IMR-90 (cell line): ENCODE results near the gene TMEM117. TPM values are rescaled to one million over a fixed set of nuclear protein-coding genes. Genes with fewer than 3 reads are reported as not detected.

Experiments used
- ATAC-seq: fragments of 200-7000 bp; cut with Tn5 transposase; 2 replicates; pipeline ENCODE4 v1.9.1; 2020; ENCODE audit warnings: low read depth, mild to moderate bottlenecking, moderate library complexity
- BruUV-seq: library from RNA; stranded (reverse); fragments of 400-500 nt; replicated peaks from 2 replicates; lab custom pipeline; 2021; lab: Mats Ljungman, UMichigan
- CTCF ChIA-PET: fragments of 300-600 bp; formaldehyde crosslinking; extraction: SDS; loops from one replicate; lab custom pipeline; 2021; ENCODE audit warnings: antibody characterized with exemption; lab: Yijun Ruan, JAX
- POLR2A ChIA-PET: fragments of 300-600 bp; sonication (Branson Sonifier 250); formaldehyde crosslinking; loops from one replicate; lab custom pipeline; 2022; ENCODE audit warnings: antibody characterized with exemption; ENCODE audit not compliant: unreplicated experiment; lab: Charles Lee
- DNase-seq: peaks from one replicate; pipeline ENCODE4 v3.0.0; 2013
- H2AFZ ChIP-seq: replicated peaks from 2 replicates; pipeline ENCODE3; 2013; ENCODE audit warnings: low read length, mild to moderate bottlenecking; ENCODE audit not compliant: poor library complexity
- H2AK5ac ChIP-seq: 2 replicates; pipeline ENCODE4 v1.6.1; 2013; ENCODE audit warnings: low read depth, low read length, inconsistent platforms
- H2AK9ac ChIP-seq: replicated peaks from 2 replicates; pipeline ENCODE3; 2013; ENCODE audit warnings: mild to moderate bottlenecking, low read depth, low read length, moderate library complexity; ENCODE audit not compliant: poor library complexity
- H2BK120ac ChIP-seq: 2 replicates; pipeline ENCODE4 v1.6.1; 2013; ENCODE audit warnings: low read depth, low read length, inconsistent platforms
- H2BK15ac ChIP-seq: 3 replicates; pipeline ENCODE4 v1.6.1; 2013; ENCODE audit warnings: low read depth, low read length, inconsistent platforms
- H2BK20ac ChIP-seq: 2 replicates; pipeline ENCODE4 v1.6.1; 2013; ENCODE audit warnings: low read depth, mild to moderate bottlenecking, inconsistent platforms, low read length, moderate library complexity
- H2BK5ac ChIP-seq: 2 replicates; pipeline ENCODE4 v1.6.1; 2013; ENCODE audit warnings: mild to moderate bottlenecking, low read depth, low read length, inconsistent platforms; ENCODE audit not compliant: poor library complexity, severe bottlenecking
- H3K14ac ChIP-seq: replicated peaks from 2 replicates; pipeline ENCODE4 v1.6.1; 2013; ENCODE audit warnings: low read depth, low read length, inconsistent platforms
- H3K18ac ChIP-seq: 2 replicates; pipeline ENCODE4 v1.6.1; 2013; ENCODE audit warnings: low read depth, low read length, control low read depth
- H3K23ac ChIP-seq: 2 replicates; pipeline ENCODE4 v1.6.1; 2013; ENCODE audit warnings: low read depth, low read length, inconsistent platforms
- H3K27ac ChIP-seq: 2 replicates; pipeline ENCODE4 v1.5.1; 2013; ENCODE audit warnings: mild to moderate bottlenecking, control low read depth, low read length; ENCODE audit not compliant: insufficient read depth
- H3K27me3 ChIP-seq: 2 replicates; pipeline ENCODE4 v1.6.1; 2013; ENCODE audit warnings: low read length; ENCODE audit not compliant: control insufficient read depth, insufficient read depth
- H3K36me3 ChIP-seq: 2 replicates; pipeline ENCODE4 v1.6.1; 2013; ENCODE audit warnings: low read length, mixed read lengths; ENCODE audit not compliant: control insufficient read depth, insufficient read depth
- H3K4ac ChIP-seq: 2 replicates; pipeline ENCODE4 v1.6.1; 2013; ENCODE audit warnings: low read depth, low read length, inconsistent platforms
- H3K4me1 ChIP-seq: 2 replicates; pipeline ENCODE4 v1.6.1; 2013; ENCODE audit warnings: low read length, mixed read lengths; ENCODE audit not compliant: control insufficient read depth, insufficient read depth
- H3K4me2 ChIP-seq: 2 replicates; pipeline ENCODE4 v1.6.1; 2013; ENCODE audit warnings: low read depth, mild to moderate bottlenecking, control low read depth, low read length, moderate library complexity
- H3K4me3 ChIP-seq: 2 replicates; pipeline ENCODE4 v1.5.1; 2013; ENCODE audit warnings: low read depth, mild to moderate bottlenecking, control low read depth, low read length, moderate library complexity; ENCODE audit not compliant: insufficient read depth
- H3K56ac ChIP-seq: 2 replicates; pipeline ENCODE4 v1.6.1; 2013; ENCODE audit warnings: low read length, inconsistent platforms; ENCODE audit not compliant: insufficient read depth; ENCODE audit errors: extremely low read depth
- H3K79me1 ChIP-seq, 2 experiments: 2 replicates each; pipeline ENCODE4 v1.6.1; 2013; ENCODE audit warnings: low read length in 2 of 2, inconsistent platforms in 1 of 2, low read depth in 1 of 2
- H3K9ac ChIP-seq: 2 replicates; pipeline ENCODE4 v1.6.1; 2013; ENCODE audit warnings: low read depth, low read length, control low read depth
- H3K9me1 ChIP-seq: 2 replicates; pipeline ENCODE4 v1.6.1; 2013; ENCODE audit warnings: low read length, inconsistent platforms; ENCODE audit not compliant: insufficient read depth
- H3K9me3 ChIP-seq: 2 replicates; pipeline ENCODE4 v1.6.1; 2013; ENCODE audit warnings: low read length; ENCODE audit not compliant: control insufficient read depth, insufficient read depth
- H4K20me1 ChIP-seq: 2 replicates; pipeline ENCODE4 v1.6.1; 2013; ENCODE audit warnings: low read length, inconsistent platforms; ENCODE audit not compliant: insufficient read depth
- H4K5ac ChIP-seq: 2 replicates; pipeline ENCODE4 v1.6.1; 2013; ENCODE audit warnings: mild to moderate bottlenecking, low read depth, low read length, control low read depth
- H4K8ac ChIP-seq, 2 experiments: 2 replicates each; pipeline ENCODE4 v1.6.1; 2013; ENCODE audit warnings: low read depth in 2 of 2, low read length in 2 of 2, control low read depth in 1 of 2, inconsistent platforms in 1 of 2
- H4K91ac ChIP-seq: 2 replicates; pipeline ENCODE4 v1.6.1; 2013; ENCODE audit warnings: low read depth, low read length, inconsistent platforms; ENCODE audit not compliant: insufficient read depth
- CEBPB ChIP-seq: IDR thresholded peaks from 2 replicates; pipeline ENCODE4 v1.6.1; 2012; ENCODE audit warnings: low read depth, low read length, improper control_type of control experiment
- ELK1 ChIP-seq: fragments of 150-350 bp; IDR thresholded peaks from 2 replicates; pipeline ENCODE4 v1.6.1; 2016; ENCODE audit warnings: low read depth, mild to moderate bottlenecking, low read length, moderate library complexity, borderline replicate concordance
- MAFK ChIP-seq: IDR thresholded peaks from 2 replicates; pipeline ENCODE4 v1.6.1; 2012; ENCODE audit warnings: low read depth, low read length, improper control_type of control experiment
- RAD21 ChIP-seq: IDR thresholded peaks from 2 replicates; pipeline ENCODE4 v1.6.1; 2012; ENCODE audit warnings: low read length, improper control_type of control experiment
- RCOR1 ChIP-seq: IDR thresholded peaks from 2 replicates; pipeline ENCODE4 v1.6.1; 2012; ENCODE audit warnings: mild to moderate bottlenecking, low read length, improper control_type of control experiment; ENCODE audit not compliant: insufficient replicate concordance
- RFX5 ChIP-seq: IDR thresholded peaks from 2 replicates; pipeline ENCODE4 v1.8.0; 2012; ENCODE audit warnings: low read depth, mild to moderate bottlenecking, low read length, moderate library complexity
- whole genome bisulfite sequencing, 2 experiments: methylation state at CpG; one replicate each; pipeline versions ENCODE4 v1.1.5 to v1.1.7; 2013; ENCODE audit warnings: missing lambda C conversion rate in 2 of 2; ENCODE audit not compliant: insufficient read length in 1 of 2; ENCODE audit errors: extremely low coverage in 2 of 2; 5-methylcytosine and 5-hydroxymethylcytosine counted together
- dilution Hi-C: fragments of 300-500 bp; cut with HindIII; formaldehyde crosslinking; loops from one replicate; pipeline ENCODE4 v1.14.3; 2018; ENCODE audit warnings: low sequenced_read_pairs; ENCODE audit not compliant: unreplicated experiment
- in situ Hi-C: fragments of 300-500 bp; cut with MboI; formaldehyde crosslinking; loops from 3 replicates; pipeline ENCODE4 v1.14.3; 2019; ENCODE audit warnings: low sequenced_read_pairs, inconsistent platforms, mixed read lengths
- intact Hi-C: fragments of 100-400 bp; cut with micrococcal nuclease; formaldehyde crosslinking; loops from 2 replicates; pipeline ENCODE4 v1.10.0; 2022
- polyA plus RNA-seq, 3 experiments: library from polyadenylated mRNA; depleted of rRNA; stranded (reverse); fragments of >200 nt; gene quantifications; 2 replicates each; pipeline ENCODE4 v1.2.3, GENCODE V29; 2012; ENCODE audit warnings: low replicate concordance in 1 of 3
- total RNA-seq: library from RNA; depleted of rRNA; stranded (reverse); fragments of >200 nt; gene quantifications from 2 replicates; pipeline ENCODE4 v1.2.3, GENCODE V29; 2012
- TF ChIP-seq, protein P1 (sequence below): conservative IDR thresholded peaks from 2 replicates; pipeline ENCODE4 v1.5.1; 2012; ENCODE audit warnings: mild to moderate bottlenecking, low read depth, low read length, improper control_type of control experiment

The TMEM117 gene
- total and polyA plus RNA-seq, 2 of the 4 experiments (the other 2 are of a cell fraction) = 8.7 to 21.0 TPM

DNA sequence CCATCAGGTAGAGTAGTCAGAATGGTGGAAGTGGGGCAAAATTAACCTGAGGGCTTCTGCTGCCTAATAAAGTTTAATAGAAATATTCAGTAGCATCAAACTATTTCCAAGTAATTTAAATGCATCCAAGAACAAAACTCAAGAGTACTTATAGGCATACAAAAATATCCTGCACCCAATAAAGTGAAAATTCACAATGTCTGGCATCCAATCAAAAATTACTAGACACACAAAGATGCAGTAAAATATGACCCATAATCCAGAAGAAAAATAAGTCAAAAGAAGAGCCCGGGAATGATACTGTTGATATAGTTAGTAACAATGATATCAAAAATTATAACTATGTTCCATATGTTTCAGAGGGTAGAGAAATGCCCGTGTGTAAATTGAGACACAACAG, 95.3 kb downstream of the TMEM117 start:
- Histone ChIP-seq H3K9me1 (no peaks in the 10 kb centered on the region), H2BK5ac (no peak overlapping the region), H3K4me2 (no peak overlapping the region), H4K5ac (no peak overlapping the region), H3K4me1 (no peaks in the 10 kb centered on the region), H2BK15ac (no peak overlapping the region), H3K56ac (no peak overlapping the region), H3K4ac (no peak overlapping the region), H4K8ac (no peak overlapping the region), H4K91ac (no peak overlapping the region), H3K9me3 (no peaks in the 10 kb centered on the region), H3K27me3 (no peaks in the 10 kb centered on the region), H3K36me3 (no peaks in the 10 kb centered on the region), H3K9ac (no peak overlapping the region), H2BK20ac (no peak overlapping the region), H3K79me1 (no peaks in the 10 kb centered on the region), H3K14ac (no peak overlapping the region), H3K4me3 (no peak overlapping the region), H2BK120ac (no peak overlapping the region), H4K20me1 (no peaks in the 10 kb centered on the region), H3K27ac (no peak overlapping the region), H2AK9ac (no peak overlapping the region), H3K23ac (no peak overlapping the region), H2AK5ac (no peak overlapping the region), H2AFZ (no peak overlapping the region), H3K18ac (no peak overlapping the region)
- TF ChIP-seq ELK1 (no peak), MAFK (no peak), CEBPB (no peak), RAD21 (no peak), RFX5 (no peak), RCOR1 (no peak)
- TF ChIP-seq, protein P1, sequence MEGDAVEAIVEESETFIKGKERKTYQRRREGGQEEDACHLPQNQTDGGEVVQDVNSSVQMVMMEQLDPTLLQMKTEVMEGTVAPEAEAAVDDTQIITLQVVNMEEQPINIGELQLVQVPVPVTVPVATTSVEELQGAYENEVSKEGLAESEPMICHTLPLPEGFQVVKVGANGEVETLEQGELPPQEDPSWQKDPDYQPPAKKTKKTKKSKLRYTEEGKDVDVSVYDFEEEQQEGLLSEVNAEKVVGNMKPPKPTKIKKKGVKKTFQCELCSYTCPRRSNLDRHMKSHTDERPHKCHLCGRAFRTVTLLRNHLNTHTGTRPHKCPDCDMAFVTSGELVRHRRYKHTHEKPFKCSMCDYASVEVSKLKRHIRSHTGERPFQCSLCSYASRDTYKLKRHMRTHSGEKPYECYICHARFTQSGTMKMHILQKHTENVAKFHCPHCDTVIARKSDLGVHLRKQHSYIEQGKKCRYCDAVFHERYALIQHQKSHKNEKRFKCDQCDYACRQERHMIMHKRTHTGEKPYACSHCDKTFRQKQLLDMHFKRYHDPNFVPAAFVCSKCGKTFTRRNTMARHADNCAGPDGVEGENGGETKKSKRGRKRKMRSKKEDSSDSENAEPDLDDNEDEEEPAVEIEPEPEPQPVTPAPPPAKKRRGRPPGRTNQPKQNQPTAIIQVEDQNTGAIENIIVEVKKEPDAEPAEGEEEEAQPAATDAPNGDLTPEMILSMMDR = no peak
- intact Hi-C loops = no loop called here
- in situ Hi-C loops = no loop called here
- POLR2A ChIA-PET = no interaction called here
- CTCF ChIA-PET = interaction anchor here (0.6 kb wide), 1 partner anchor 26 kb away, joined by 3 read pairs; no protein-coding TSS in a partner anchor
- dilution Hi-C loops = no loop called here
- no CpG with 5 or more reads among the region's 2 CpGs for WGBS, 2 experiments
- BruUV-seq = no TSS peak
- DNase-seq = no peak
- ATAC-seq = no peak
